TTC549 (cell line): Measurements from ENCODE around the gene UGT1A6.

ENCODE experiments used
- FAIRE-seq: peaks from 2 replicates; lab custom pipeline; 2012; peaks lifted over from hg19 to GRCh38; lab: Jason Lieb, UNC

UGT1A6 gene

DNA sequence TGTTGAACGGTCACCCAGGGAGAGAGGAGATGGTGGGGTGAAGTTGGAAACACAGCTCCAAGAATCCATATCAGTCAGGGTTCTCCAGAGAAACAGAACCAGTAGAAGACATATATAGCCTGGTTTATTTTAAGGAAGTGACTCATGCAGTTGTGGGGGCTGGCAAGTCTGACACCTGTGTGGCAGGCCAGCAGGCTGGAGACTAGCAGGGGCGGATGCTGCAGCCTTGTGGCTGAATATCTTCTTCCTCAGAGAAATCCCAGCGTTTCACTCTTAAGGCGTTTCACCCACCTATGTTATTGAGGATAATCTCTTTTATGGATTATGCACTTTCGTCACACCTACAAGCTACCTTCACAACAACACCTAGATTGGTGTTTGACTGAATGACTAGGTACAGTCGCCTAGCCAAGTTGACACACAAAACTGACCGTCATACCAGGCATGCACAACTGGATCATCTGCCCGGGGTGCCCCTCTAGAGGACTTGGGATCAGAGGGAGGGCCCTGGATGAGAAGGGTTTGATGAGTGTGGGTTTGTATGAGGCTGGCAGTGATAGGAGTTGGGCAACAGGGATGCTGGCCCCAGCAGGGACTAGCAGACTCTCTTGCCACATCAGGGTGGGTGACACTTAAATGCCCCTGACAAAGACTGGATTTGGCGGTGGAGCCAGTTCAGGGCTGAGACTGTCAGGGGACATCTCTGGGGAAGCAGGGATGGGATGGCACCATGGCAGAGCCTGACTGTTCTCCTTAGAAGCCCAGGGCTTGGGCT, 108.9 kb downstream of the UGT1A6 start:
- no peak for FAIRE-seq

- no peak for FAIRE-seq
These were observed 109.6 kb downstream of the UGT1A6 start for GRCh38 chr2:233802132-233802815.

DNA sequence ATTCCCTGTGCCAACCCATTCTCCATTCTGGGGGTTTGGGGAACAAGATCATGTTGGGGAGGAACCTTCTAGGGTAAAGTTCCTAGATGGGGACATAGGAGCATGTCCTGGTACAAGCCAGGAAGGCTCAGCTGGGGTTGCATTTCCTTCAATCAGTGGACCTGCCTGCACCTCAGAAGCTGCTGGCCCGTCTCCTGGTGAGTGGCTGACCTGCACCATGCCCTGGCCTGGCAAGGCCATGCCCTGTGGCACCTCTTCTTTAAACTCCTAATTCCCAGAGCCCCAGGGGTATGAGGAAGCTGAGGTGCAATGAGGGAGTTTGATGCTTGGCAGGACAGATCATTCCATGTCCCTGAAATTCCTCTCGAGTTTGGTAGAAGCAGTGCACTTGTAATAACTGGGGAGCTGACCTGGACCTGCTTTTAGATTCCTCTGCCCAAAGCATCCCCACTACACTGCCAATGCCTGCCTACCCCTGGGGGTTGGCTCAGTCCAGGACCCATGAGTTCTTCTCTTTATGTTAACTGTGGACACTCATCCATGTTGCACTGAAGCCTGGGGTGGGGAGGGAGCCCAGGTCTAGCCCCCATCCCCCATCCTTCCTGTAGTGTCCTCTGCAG, 110.7 kb downstream of the UGT1A6 start:
- no peak for FAIRE-seq

DNA sequence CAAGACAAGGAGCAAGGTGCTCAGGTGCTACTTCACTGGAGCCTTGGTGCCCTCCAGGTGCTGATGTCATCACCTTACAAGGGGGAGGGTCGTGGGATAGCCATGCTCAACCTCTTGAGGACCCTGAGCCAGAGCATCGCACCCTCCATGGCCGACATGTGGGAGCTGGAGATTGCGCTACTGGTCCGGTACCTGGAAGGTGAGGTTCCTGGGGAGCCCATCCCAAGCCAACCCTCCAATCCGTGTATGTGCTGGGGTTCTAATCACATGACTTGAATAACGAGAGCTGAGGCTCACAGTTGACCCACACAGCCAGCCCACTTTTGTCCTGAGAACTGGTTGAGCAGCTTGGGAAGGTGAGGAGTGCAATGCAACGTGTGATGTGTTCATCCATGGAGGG, 111.3 kb downstream of the UGT1A6 start:
- FAIRE-seq = no peak

GRCh38 chr2:233807215-233807865, 114.7 kb downstream of the UGT1A6 start:
- no peak for FAIRE-seq

- FAIRE-seq = no peak
These were observed 115.6 kb downstream of the UGT1A6 start for GRCh38 chr2:233807966-233808935.

- no peak for FAIRE-seq
These were observed 117.7 kb downstream of the UGT1A6 start for GRCh38 chr2:233810385-233810784.

DNA sequence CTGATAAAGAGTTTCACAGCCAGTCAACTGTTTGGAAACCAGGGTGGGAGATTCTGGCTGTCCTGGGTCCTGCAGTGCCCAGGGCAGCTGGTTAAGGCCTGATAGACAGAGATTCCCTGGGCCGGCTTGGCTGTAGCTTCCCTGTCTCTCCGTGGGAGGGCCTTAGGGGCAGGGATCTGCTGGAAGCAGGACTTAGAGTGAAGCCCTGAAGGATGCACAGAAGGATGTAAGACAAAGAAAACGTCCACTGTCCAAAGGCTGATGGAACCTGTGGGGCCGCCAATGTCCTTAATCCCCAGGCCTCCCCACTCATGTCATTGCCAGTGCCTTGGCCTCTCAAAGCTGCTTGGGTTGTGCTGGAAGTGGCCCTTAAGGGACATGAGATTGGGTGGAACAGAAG, 118.4 kb downstream of the UGT1A6 start:
- FAIRE-seq = no peak

DNA sequence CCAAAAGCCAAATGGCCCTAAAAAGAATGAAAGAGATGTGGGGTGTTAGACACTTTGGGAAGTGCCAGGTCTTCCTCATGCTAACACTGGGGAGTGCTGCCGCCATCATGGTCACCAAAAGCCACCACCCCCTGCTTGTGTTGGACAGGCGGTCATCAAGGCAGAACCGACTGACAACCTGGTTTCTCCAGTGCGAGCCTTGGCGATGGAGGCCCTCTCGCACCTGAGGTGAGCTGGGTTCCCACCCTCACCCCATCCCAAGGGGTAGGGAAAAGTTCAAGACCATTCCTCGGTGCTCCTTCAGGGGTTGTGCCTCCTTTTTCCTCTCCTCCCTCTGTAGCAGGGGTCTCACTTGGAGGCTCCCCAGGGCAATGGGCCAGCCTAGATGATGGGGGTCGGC, 119.0 kb downstream of the UGT1A6 start:
- no peak for FAIRE-seq

DNA sequence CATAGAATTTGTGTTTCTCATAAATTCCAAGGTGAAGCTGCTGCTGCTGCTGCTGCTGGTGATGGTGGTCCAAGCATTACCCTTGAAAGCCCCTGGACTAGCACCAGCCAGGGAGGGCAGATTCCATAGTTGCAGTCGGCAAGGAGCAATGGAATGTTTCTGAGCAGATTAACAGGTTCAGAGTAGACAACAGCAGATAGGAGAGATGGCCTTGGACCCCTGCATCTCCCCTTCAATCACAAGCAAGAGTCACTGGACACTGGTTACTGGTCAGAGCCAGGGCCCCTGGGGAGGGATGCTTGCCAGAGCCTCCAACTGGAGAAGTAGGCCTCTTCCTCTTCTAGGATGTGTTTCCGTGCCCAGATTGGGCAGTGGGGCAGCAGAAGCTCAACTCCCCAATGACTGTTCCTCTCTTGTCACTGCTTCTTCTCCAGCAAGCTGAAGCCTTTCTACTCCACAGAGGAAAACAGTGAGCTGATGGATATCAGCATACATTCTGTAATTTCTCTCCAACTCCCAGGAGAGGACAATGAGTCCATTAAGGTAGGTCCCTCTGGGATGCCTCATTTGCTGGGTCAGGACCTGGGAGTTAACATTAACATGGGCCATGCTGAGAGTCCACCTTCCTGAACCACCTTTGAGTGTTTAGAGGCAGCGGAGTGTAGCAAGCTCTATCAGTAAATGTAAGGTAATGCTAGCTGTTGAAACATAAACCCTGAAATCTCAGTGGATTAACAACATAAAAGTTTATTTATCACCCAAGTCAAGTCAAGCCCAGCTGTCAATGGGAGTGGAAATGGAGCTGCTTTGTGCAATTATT, 120.8 kb downstream of the UGT1A6 start:
- FAIRE-seq = no peak

- FAIRE-seq = no peak
These were observed 121.6 kb downstream of the UGT1A6 start for GRCh38 chr2:233814056-233814835.

DNA sequence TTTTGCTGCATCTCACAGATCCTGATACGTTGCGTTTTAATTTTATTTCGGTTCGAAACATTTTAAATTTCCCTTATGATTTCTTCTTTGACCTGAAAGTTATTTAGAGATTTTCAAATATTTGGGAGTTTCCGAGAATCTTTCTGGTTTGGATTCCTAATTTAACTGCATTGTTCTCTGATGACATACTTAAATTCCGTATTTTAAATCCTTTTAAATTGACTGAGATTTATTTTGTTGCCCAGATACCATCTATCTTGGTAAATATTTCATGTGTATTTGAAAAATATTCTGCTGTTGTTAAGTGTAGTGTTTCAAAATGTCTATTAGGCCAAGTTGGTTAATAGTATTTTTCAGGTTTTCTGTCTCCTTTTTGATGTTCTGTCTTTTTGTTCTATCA, 123.2 kb downstream of the UGT1A6 start:
- FAIRE-seq = no peak

GRCh38 chr2:233816334-233816733, 123.6 kb downstream of the UGT1A6 start:
- FAIRE-seq = no peak

DNA sequence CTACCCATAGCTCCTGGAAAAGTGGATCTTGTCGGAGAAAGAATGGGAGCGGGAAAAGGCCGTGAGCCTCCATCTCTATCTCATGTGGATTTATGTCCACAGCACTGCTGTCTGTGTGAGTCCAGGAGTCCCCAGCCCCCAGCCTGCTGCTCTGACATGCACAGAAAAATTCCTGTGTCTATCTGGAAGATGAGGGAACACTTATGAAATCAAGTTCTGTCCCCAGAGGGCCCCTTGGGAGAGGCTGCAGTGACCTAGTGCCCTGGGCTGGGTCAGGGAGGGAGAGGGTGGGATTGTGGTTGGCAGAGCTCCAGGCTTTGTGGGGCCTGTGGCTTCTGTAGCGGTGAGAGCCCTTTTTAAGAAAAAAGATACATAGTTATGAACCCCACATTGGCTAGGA, 124.1 kb downstream of the UGT1A6 start:
- no peak for FAIRE-seq

GRCh38 chr2:233817361-233817911, 124.7 kb downstream of the UGT1A6 start:
- no peak for FAIRE-seq

DNA sequence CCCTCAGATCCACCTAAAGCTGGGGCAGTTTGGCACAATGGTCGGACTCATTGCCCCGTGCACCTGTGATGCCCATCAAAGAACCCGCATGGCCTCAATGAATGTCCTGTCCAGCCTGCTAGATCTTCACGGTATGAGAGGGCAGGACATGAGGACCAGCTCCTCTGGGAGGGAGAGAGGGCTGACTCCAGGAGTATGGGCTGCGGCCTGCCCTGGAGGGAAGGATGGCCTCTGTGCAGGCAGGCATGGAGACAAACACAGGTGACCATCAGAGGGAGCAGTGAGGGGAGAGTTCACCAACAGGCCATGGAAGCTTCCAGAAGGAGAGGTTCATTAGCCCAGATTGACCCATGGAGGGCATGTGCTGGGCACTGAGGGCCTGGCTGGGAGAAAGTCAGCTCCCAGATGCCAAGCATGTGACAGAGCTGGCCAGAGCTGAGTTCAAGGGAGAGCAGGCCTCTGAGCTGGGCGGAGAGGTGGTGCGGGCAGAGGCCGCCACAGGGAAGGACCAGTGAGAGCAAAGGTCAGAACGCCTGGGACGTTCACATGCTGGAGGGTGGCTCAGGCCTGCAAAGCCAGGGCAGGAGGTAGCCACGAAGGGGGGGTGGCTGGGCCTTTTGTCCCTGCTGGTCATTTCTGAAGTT, 125.4 kb downstream of the UGT1A6 start:
- no peak for FAIRE-seq

DNA sequence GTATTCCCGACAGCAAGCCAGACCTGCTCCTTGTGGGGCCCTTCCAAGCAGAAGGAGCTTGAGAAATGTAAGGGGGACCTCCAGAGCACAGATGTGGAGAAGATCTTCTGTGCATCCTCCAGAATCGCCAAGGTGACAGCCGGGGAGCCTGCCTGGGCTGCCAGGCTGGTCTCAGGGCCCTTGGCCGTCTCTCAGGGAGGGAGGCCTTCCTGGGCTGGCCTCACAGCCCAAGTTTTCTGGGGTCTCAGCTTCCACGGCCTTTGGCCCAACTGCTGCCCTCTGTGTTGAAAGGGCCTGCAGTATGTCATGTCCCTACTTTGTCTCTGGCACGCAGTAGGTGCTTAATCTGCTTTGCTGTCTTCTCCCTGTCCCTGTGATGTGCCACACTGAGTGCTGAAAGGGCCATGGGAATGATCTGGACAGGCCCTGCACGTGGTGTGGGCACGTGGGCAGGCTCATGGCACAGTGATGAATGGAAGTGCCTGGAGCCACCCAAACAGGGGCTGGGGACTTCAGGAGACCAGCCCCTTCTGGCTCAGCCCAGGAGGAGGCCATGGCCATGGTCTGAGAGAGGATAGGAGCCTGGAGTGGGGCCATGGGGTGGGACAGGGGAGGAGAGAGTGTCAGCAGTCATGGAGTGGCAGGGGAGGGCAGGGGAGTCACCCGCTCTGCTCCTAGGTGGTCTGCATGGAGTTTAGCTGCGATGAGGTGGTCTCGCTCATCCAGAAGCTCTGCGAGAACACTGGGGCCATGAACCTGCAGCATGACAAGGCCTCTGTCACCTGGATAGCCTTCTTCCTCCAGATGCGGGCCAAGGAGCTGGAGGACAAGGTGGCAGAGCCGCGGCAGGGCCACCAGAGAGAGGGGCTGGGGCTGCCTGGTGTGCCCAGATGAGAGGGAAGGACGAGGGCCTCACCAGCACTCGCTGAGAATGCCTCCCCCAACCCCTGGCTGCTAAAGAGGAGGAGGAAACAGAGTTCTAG, 126.2 kb downstream of the UGT1A6 start:
- FAIRE-seq = no peak
